ENCODE measurements around the gene ARHGEF16.

GRCh38 chr1:3435666-3436065 lies 18.8 kb upstream of the ARHGEF16 start:
- no peak for TF ChIP-seq RAD21 (IDR thresholded peaks at IDR 0.05; ENCODE audit: low read depth)
- no peak for TF ChIP-seq EP300 (IDR thresholded peaks at IDR 0.05; ENCODE audit: borderline replicate concordance)
- TF ChIP-seq MAX (IDR thresholded peaks at IDR 0.05), result no peak
- TF ChIP-seq REST (IDR thresholded peaks at IDR 0.05; ENCODE audit: low read depth), result no peak
- no peak for TF ChIP-seq TCF12 (IDR thresholded peaks at IDR 0.05; ENCODE audit: low read depth)
- TF ChIP-seq CEBPB (IDR thresholded peaks at IDR 0.05), result no peak
- TF ChIP-seq NFIC (IDR thresholded peaks at IDR 0.05), result no peak
- no peak for TF ChIP-seq TAF1 (IDR thresholded peaks at IDR 0.05; ENCODE audit: low read depth)
- no peak for TF ChIP-seq YY1 (IDR thresholded peaks at IDR 0.05; ENCODE audit: low read depth)
- no peak for TF ChIP-seq ZBTB7A (IDR thresholded peaks at IDR 0.05; ENCODE audit: low read depth)

Measured in Ishikawa (cell line).